IMR-90 (cell line): Measurements from ENCODE around the gene MUC5AC.

Source experiments
- CEBPB ChIP-seq: IDR thresholded peaks from 2 replicates; pipeline ENCODE4 v1.6.1; 2012; ENCODE audit warnings: low read depth, low read length, improper control_type of control experiment
- FOS ChIP-seq: fragments of 150-350 bp; IDR thresholded peaks from 2 replicates; pipeline ENCODE4 v1.6.1; 2016; ENCODE audit warnings: low read depth, low read length
- MAFK ChIP-seq: IDR thresholded peaks from 2 replicates; pipeline ENCODE4 v1.6.1; 2012; ENCODE audit warnings: low read depth, low read length, improper control_type of control experiment
- MAZ ChIP-seq: IDR thresholded peaks from 2 replicates; pipeline ENCODE4 v1.6.1; 2012; ENCODE audit warnings: low read depth, mild to moderate bottlenecking, low read length, improper control_type of control experiment, moderate library complexity, borderline replicate concordance
- MXI1 ChIP-seq: IDR thresholded peaks from 2 replicates; pipeline ENCODE4 v1.6.1; 2012; ENCODE audit warnings: low read depth, mild to moderate bottlenecking, low read length, moderate library complexity, borderline replicate concordance
- POLR2A ChIP-seq: IDR thresholded peaks from 2 replicates; pipeline ENCODE4 v1.6.1; 2012; ENCODE audit warnings: mild to moderate bottlenecking, low read depth, low read length
- RAD21 ChIP-seq: IDR thresholded peaks from 2 replicates; pipeline ENCODE4 v1.6.1; 2012; ENCODE audit warnings: low read length, improper control_type of control experiment
- RCOR1 ChIP-seq: IDR thresholded peaks from 2 replicates; pipeline ENCODE4 v1.6.1; 2012; ENCODE audit warnings: mild to moderate bottlenecking, low read length, improper control_type of control experiment; ENCODE audit not compliant: insufficient replicate concordance
- TF ChIP-seq, protein P1 (sequence below): conservative IDR thresholded peaks from 2 replicates; pipeline ENCODE4 v1.5.1; 2012; ENCODE audit warnings: mild to moderate bottlenecking, low read depth, low read length, improper control_type of control experiment
- TF ChIP-seq, protein P2 (sequence below): fragments of 150-350 bp; IDR thresholded peaks from 2 replicates; pipeline ENCODE4 v1.6.1; 2017; ENCODE audit warnings: mild to moderate bottlenecking, antibody characterized with exemption, low read length, low read depth
- TF ChIP-seq, protein P3 (sequence below): fragments of 150-350 bp; IDR thresholded peaks from 2 replicates; pipeline ENCODE4 v1.6.1; 2016; ENCODE audit warnings: low read depth, mild to moderate bottlenecking, low read length, moderate library complexity, borderline replicate concordance

DNA sequence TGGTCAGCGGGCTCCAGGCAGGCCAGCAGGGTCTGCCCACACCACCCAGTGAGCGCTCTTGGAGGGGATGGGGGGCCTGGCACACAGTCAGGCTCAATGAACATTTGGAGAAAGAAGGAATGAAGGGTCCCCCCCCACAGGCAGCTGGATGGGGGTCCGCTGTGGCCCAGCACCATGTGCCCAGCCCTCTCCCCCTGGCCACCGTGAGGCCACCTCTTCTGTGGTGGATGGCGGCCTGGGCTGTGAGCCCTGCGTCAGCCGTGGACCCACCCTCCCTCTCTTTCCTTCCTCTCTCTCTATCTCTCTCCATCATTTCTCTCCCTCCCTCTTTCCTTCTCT is 35.1 kb upstream of the MUC5AC start:
- TF ChIP-seq, protein P1, sequence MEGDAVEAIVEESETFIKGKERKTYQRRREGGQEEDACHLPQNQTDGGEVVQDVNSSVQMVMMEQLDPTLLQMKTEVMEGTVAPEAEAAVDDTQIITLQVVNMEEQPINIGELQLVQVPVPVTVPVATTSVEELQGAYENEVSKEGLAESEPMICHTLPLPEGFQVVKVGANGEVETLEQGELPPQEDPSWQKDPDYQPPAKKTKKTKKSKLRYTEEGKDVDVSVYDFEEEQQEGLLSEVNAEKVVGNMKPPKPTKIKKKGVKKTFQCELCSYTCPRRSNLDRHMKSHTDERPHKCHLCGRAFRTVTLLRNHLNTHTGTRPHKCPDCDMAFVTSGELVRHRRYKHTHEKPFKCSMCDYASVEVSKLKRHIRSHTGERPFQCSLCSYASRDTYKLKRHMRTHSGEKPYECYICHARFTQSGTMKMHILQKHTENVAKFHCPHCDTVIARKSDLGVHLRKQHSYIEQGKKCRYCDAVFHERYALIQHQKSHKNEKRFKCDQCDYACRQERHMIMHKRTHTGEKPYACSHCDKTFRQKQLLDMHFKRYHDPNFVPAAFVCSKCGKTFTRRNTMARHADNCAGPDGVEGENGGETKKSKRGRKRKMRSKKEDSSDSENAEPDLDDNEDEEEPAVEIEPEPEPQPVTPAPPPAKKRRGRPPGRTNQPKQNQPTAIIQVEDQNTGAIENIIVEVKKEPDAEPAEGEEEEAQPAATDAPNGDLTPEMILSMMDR: no peak
- TF ChIP-seq POLR2A (no peak), CEBPB (no peak), MAFK (no peak), MAZ (no peak), FOS (no peak), MXI1 (no peak), RAD21 (no peak), RCOR1 (no peak)
- TF ChIP-seq, protein P2, sequence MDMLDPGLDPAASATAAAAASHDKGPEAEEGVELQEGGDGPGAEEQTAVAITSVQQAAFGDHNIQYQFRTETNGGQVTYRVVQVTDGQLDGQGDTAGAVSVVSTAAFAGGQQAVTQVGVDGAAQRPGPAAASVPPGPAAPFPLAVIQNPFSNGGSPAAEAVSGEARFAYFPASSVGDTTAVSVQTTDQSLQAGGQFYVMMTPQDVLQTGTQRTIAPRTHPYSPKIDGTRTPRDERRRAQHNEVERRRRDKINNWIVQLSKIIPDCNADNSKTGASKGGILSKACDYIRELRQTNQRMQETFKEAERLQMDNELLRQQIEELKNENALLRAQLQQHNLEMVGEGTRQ: no peak
- TF ChIP-seq, protein P3, sequence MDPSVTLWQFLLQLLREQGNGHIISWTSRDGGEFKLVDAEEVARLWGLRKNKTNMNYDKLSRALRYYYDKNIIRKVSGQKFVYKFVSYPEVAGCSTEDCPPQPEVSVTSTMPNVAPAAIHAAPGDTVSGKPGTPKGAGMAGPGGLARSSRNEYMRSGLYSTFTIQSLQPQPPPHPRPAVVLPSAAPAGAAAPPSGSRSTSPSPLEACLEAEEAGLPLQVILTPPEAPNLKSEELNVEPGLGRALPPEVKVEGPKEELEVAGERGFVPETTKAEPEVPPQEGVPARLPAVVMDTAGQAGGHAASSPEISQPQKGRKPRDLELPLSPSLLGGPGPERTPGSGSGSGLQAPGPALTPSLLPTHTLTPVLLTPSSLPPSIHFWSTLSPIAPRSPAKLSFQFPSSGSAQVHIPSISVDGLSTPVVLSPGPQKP: no peak
